HFF-Myc (cell line): Measurements from ENCODE around the gene GALNS.
"Not testable (repeated sequence)": the region's sequence is repeated elsewhere in the genome, so short reads cannot be mapped to it uniquely, and the experiment has no call there.

ENCODE experiments used
- DNase-seq: peaks from one replicate; pipeline ENCODE4 v3.0.0-alpha.2; 2011; ENCODE audit warnings: low read depth; ENCODE audit errors: extremely low read depth
- H3K4me3 ChIP-seq: replicated peaks from 2 replicates; pipeline ENCODE4 v1.5.1; 2011; ENCODE audit warnings: low read depth, mild to moderate bottlenecking, control low read depth, low read length
- CTCF ChIP-seq: IDR thresholded peaks from 2 replicates; pipeline ENCODE4 v1.5.1; 2012; ENCODE audit warnings: mild to moderate bottlenecking, low read depth, low read length, control low read depth; ENCODE audit errors: missing control alignments

The GALNS gene

GRCh38 chr16:88894681-88895300 lies 38.0 kb upstream of the GALNS start:
- no peak for TF ChIP-seq CTCF
- no peak overlapping the region for H3K4me3 ChIP-seq
- no peak for DNase-seq

- DNase-seq, H3K4me3 ChIP-seq: not testable (repeated sequence)
Observed at GRCh38 chr16:88894266-88894665, 37.5 kb upstream of the GALNS start.

GRCh38 chr16:88893127-88893968 lies 36.6 kb upstream of the GALNS start:
- DNase-seq, result no peak
- H3K4me3 ChIP-seq, result no peak overlapping the region
- no peak for TF ChIP-seq CTCF

GRCh38 chr16:88892065-88892464 lies 35.3 kb upstream of the GALNS start:
- DNase-seq, result no peak
- TF ChIP-seq CTCF, result no peak
- no peak overlapping the region for H3K4me3 ChIP-seq

- TF ChIP-seq CTCF, result no peak
- DNase-seq, result no peak
Observed at GRCh38 chr16:88891083-88891482, 34.3 kb upstream of the GALNS start.

GRCh38 chr16:88889702-88890352 lies 33.1 kb upstream of the GALNS start:
- H3K4me3 ChIP-seq, DNase-seq: not testable (repeated sequence)

More at GRCh38 chr16:88891083-88891482, 34.3 kb upstream of the GALNS start:
- no peak overlapping the region for H3K4me3 ChIP-seq

- no peak for TF ChIP-seq CTCF
- DNase-seq, result no peak
- H3K4me3 ChIP-seq, result no peak overlapping the region
Observed at GRCh38 chr16:88888461-88889387, 32.0 kb upstream of the GALNS start.
